ENCODE results near the gene ZIC1. TPM values are rescaled to one million over a fixed set of nuclear protein-coding genes. Genes with fewer than 3 reads are reported as not detected.

The ZIC1 gene
- total RNA-seq, 1 donor, result 0.18 TPM

GRCh38 chr3:147405231-147406027 is 3.7 kb upstream of the ZIC1 start:
- TF ChIP-seq, protein P1, sequence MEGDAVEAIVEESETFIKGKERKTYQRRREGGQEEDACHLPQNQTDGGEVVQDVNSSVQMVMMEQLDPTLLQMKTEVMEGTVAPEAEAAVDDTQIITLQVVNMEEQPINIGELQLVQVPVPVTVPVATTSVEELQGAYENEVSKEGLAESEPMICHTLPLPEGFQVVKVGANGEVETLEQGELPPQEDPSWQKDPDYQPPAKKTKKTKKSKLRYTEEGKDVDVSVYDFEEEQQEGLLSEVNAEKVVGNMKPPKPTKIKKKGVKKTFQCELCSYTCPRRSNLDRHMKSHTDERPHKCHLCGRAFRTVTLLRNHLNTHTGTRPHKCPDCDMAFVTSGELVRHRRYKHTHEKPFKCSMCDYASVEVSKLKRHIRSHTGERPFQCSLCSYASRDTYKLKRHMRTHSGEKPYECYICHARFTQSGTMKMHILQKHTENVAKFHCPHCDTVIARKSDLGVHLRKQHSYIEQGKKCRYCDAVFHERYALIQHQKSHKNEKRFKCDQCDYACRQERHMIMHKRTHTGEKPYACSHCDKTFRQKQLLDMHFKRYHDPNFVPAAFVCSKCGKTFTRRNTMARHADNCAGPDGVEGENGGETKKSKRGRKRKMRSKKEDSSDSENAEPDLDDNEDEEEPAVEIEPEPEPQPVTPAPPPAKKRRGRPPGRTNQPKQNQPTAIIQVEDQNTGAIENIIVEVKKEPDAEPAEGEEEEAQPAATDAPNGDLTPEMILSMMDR (IDR thresholded peaks at IDR 0.05; ENCODE audit: insufficient read depth, low read length), result no peak
- DNase-seq (ENCODE audit: low read depth), result no peak
- H3K4me3 ChIP-seq (ENCODE audit: low read depth, low read length), result no peak overlapping the region

GRCh38 chr3:147406028-147406931 is 2.9 kb upstream of the ZIC1 start, which contains the start of gene ZIC4:
Gene ZIC4, minus strand, starts transcription at chr3:147406543. Its CDS starts 3,746 bp downstream, at chr3:147402797.
- no peak for DNase-seq (ENCODE audit: low read depth)
- H3K4me3 ChIP-seq (ENCODE audit: low read depth, low read length), result no peak within 1 kb of the TSS
- TF ChIP-seq, protein P1 (IDR thresholded peaks at IDR 0.05; ENCODE audit: insufficient read depth, low read length), result no peak

GRCh38 chr3:147407114-147407497 is 2.1 kb upstream of the ZIC1 start:
- no peak for DNase-seq (ENCODE audit: low read depth)
- no peak overlapping the region for H3K4me3 ChIP-seq (ENCODE audit: low read depth, low read length)
- TF ChIP-seq, protein P1 (IDR thresholded peaks at IDR 0.05; ENCODE audit: insufficient read depth, low read length), result no peak

DNA sequence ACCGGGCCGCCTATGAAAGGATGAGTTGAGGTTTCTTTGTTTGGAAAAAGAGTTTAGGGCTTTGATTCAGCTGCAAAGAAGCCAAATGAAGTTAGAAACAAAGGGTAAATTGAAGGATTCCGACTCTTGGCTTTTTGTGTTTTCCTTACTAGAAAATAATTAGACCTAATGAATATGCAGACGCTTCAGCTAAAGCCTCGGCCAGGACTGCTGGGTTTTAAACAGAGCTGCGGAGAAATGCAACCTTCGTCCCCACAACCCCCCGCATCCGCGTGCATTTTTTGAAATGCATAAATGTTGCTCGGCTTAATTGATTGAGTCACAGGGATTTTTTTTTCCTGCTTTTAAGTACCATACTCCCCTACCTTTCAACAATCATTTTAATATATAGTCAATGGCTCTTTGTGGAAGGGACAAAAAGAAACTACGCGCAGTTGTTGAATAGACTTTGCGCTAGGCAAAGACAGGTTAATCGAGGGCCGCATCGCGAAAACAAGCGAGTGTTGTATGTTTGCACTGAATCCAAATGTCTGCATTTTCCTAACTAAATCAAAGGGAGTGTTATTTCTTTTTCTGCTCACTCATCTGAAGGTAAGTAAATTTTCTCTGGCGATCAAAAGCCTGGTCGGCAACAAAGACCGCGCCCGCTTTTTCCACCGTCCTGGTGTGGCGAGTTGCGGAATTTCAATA is 1.5 kb upstream of the ZIC1 start:
- TF ChIP-seq, protein P1 (IDR thresholded peaks at IDR 0.05; ENCODE audit: insufficient read depth, low read length), result no peak
- H3K4me3 ChIP-seq (ENCODE audit: low read depth, low read length), result no peak overlapping the region
- DNase-seq (ENCODE audit: low read depth), result no peak

DNA sequence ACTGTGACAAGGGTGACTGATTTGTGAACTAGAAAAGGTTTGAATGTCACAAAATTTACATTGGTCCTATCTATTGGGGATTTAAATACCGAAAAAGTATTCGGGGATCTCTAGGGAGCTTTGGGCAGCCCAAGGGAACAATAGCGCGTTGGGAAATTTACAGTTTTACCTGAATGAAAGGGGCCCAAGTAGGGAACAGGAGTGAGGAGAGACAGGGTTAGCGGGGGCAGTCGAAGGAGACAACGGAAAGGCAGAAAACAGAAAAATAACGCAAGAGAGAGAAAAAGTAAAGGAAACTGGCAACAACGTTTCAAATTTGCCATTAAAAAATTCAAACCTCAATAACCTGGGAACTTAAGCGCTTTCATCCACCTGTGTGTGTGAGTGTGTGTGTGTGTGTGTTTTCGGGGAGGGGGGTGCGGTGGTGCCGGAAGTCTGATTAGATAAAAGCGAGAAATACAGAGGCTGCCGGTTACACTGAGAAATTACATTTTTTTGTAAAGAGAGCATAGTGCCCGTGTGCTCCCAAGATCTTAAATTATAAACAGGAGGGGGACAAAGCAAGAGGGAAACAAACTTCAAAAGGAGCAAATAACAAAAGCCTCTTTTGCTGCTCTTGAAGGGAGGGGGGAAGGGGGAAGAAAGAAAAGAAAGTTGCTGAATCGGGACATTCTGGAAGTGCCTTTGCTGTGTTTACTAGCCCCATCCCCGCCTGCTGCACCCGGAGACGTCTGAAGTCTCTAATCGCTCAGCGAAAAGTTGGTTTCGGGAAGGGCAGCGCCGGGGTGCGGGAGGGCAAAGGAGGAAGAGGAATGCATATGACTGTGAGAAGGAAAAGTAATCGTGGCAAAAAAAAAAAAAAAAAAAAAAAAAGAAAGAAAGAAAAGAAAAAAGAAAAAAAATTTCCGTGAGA is 721 bp upstream of the ZIC1 start:
- DNase-seq (ENCODE audit: low read depth), result no peak
- no peak overlapping the region for H3K4me3 ChIP-seq (ENCODE audit: low read depth, low read length)
- TF ChIP-seq, protein P1 (IDR thresholded peaks at IDR 0.05; ENCODE audit: insufficient read depth, low read length), result no peak
